ENCODE measurements around the gene FOXN4. TPM values are rescaled to one million over a fixed set of nuclear protein-coding genes. Genes with fewer than 3 reads are reported as not detected.
A peak's percentile ranks its signal among the peaks of the same experiment; 100 is the strongest.

Gene FOXN4
- polyA plus RNA-seq, 1 donor = 0.10 TPM

GRCh38 chr12:109259545-109259895 is 49.6 kb downstream of the FOXN4 start:
- no peak for DNase-seq
- Histone ChIP-seq H3K4me3 (ENCODE audit: low read length) (no peak overlapping the region), H3K9me3 (ENCODE audit: control insufficient read depth, low read depth, low read length) (no peaks in the 10 kb centered on the region), H3K27me3 (ENCODE audit: control insufficient read depth, insufficient read depth, low read length) (no peaks in the 10 kb centered on the region), H3K27ac (ENCODE audit: low read length) (no peak overlapping the region), H3K36me3 (ENCODE audit: control insufficient read depth, insufficient read depth, low read length) (peaks cover 46% of the 10 kb centered on the region), H3K4me1 (ENCODE audit: control insufficient read depth, insufficient read depth, low read length) (no peaks in the 10 kb centered on the region)
- no CpG with 5 or more reads among the region's 1 CpG for WGBS (ENCODE audit: insufficient coverage, low lambda C conversion rate)

- no peaks in the 10 kb centered on the region for H3K27me3 ChIP-seq (ENCODE audit: control insufficient read depth, insufficient read depth, low read length)
- H3K4me1 ChIP-seq (ENCODE audit: control insufficient read depth, insufficient read depth, low read length) = no peaks in the 10 kb centered on the region
- H3K27ac ChIP-seq (ENCODE audit: low read length) = no peak overlapping the region
- no peak for DNase-seq
- 100% methylated on average over 1 of the region's 16 CpGs for WGBS (ENCODE audit: insufficient coverage, low lambda C conversion rate)
- peaks cover 48% of the 10 kb centered on the region for H3K36me3 ChIP-seq (ENCODE audit: control insufficient read depth, insufficient read depth, low read length)
- H3K4me3 ChIP-seq (ENCODE audit: low read length) = no peak overlapping the region
- peaks cover 1% of the 10 kb centered on the region for H3K9me3 ChIP-seq (ENCODE audit: control insufficient read depth, low read depth, low read length)
These were observed 50.2 kb downstream of the FOXN4 start for GRCh38 chr12:109258607-109259544.

GRCh38 chr12:109258201-109258600 is 50.9 kb downstream of the FOXN4 start:
- H3K27ac ChIP-seq (ENCODE audit: low read length) = no peak overlapping the region
- H3K36me3 ChIP-seq (ENCODE audit: control insufficient read depth, insufficient read depth, low read length) = peaks cover 50% of the 10 kb centered on the region
- no peaks in the 10 kb centered on the region for H3K4me1 ChIP-seq (ENCODE audit: control insufficient read depth, insufficient read depth, low read length)
- WGBS (ENCODE audit: insufficient coverage, low lambda C conversion rate) = no CpG with 5 or more reads among the region's 6 CpGs
- no peak overlapping the region for H3K4me3 ChIP-seq (ENCODE audit: low read length)
- no peak for DNase-seq
- H3K9me3 ChIP-seq (ENCODE audit: control insufficient read depth, low read depth, low read length) = peaks cover 4% of the 10 kb centered on the region
- H3K27me3 ChIP-seq (ENCODE audit: control insufficient read depth, insufficient read depth, low read length) = no peaks in the 10 kb centered on the region

- Histone ChIP-seq H3K36me3 (ENCODE audit: control insufficient read depth, insufficient read depth, low read length) (peaks cover 43% of the 10 kb centered on the region), H3K27me3 (ENCODE audit: control insufficient read depth, insufficient read depth, low read length) (no peaks in the 10 kb centered on the region), H3K9me3 (ENCODE audit: control insufficient read depth, low read depth, low read length) (peaks cover 4% of the 10 kb centered on the region), H3K27ac (ENCODE audit: low read length) (no peak overlapping the region), H3K4me1 (ENCODE audit: control insufficient read depth, insufficient read depth, low read length) (no peaks in the 10 kb centered on the region), H3K4me3 (ENCODE audit: low read length) (no peak overlapping the region)
- WGBS (ENCODE audit: insufficient coverage, low lambda C conversion rate) = no CpG with 5 or more reads among the region's 8 CpGs
- DNase-seq = no peak
These were observed 53.1 kb downstream of the FOXN4 start for GRCh38 chr12:109256011-109256410.

GRCh38 chr12:109255377-109255776 is 53.7 kb downstream of the FOXN4 start:
- H3K36me3 ChIP-seq (ENCODE audit: control insufficient read depth, insufficient read depth, low read length) = peaks cover 40% of the 10 kb centered on the region
- no CpG with 5 or more reads among the region's 5 CpGs for WGBS (ENCODE audit: insufficient coverage, low lambda C conversion rate)

GRCh38 chr12:109253913-109254544 is 55.1 kb downstream of the FOXN4 start:
- WGBS (ENCODE audit: insufficient coverage, low lambda C conversion rate) = 95% methylated on average over 4 of the region's 7 CpGs
- Histone ChIP-seq H3K36me3 (ENCODE audit: control insufficient read depth, insufficient read depth, low read length) (peaks cover 34% of the 10 kb centered on the region), H3K9me3 (ENCODE audit: control insufficient read depth, low read depth, low read length) (peaks cover 4% of the 10 kb centered on the region), H3K27me3 (ENCODE audit: control insufficient read depth, insufficient read depth, low read length) (no peaks in the 10 kb centered on the region), H3K4me3 (ENCODE audit: low read length) (no peak overlapping the region), H3K27ac (ENCODE audit: low read length) (no peak overlapping the region), H3K4me1 (ENCODE audit: control insufficient read depth, insufficient read depth, low read length) (peaks cover 7% of the 10 kb centered on the region)
- DNase-seq = no peak

More at GRCh38 chr12:109255377-109255776, 53.7 kb downstream of the FOXN4 start:
- peaks cover 4% of the 10 kb centered on the region for H3K9me3 ChIP-seq (ENCODE audit: control insufficient read depth, low read depth, low read length)
- H3K4me1 ChIP-seq (ENCODE audit: control insufficient read depth, insufficient read depth, low read length) = no peaks in the 10 kb centered on the region
- no peak for DNase-seq
- H3K27ac ChIP-seq (ENCODE audit: low read length) = no peak overlapping the region
- no peak overlapping the region for H3K4me3 ChIP-seq (ENCODE audit: low read length)
- no peaks in the 10 kb centered on the region for H3K27me3 ChIP-seq (ENCODE audit: control insufficient read depth, insufficient read depth, low read length)

GRCh38 chr12:109252799-109253198 is 56.3 kb downstream of the FOXN4 start:
- Histone ChIP-seq H3K9me3 (ENCODE audit: control insufficient read depth, low read depth, low read length) (peaks cover 4% of the 10 kb centered on the region), H3K4me3 (ENCODE audit: low read length) (no peak overlapping the region), H3K27ac (ENCODE audit: low read length) (no peak overlapping the region), H3K4me1 (ENCODE audit: control insufficient read depth, insufficient read depth, low read length) (peaks cover 16% of the 10 kb centered on the region), H3K27me3 (ENCODE audit: control insufficient read depth, insufficient read depth, low read length) (no peaks in the 10 kb centered on the region), H3K36me3 (ENCODE audit: control insufficient read depth, insufficient read depth, low read length) (peaks cover 24% of the 10 kb centered on the region)
- WGBS (ENCODE audit: insufficient coverage, low lambda C conversion rate) = 100% methylated on average over 1 of the region's 4 CpGs
- no peak for DNase-seq

GRCh38 chr12:109250523-109250922 is 58.6 kb downstream of the FOXN4 start:
- DNase-seq = no peak
- WGBS (ENCODE audit: insufficient coverage, low lambda C conversion rate) = no CpG with 5 or more reads among the region's 1 CpG

GRCh38 chr12:109247831-109248654 is 61.0 kb downstream of the FOXN4 start:
- Histone ChIP-seq H3K36me3 (ENCODE audit: control insufficient read depth, insufficient read depth, low read length) (peaks cover 20% of the 10 kb centered on the region), H3K27me3 (ENCODE audit: control insufficient read depth, insufficient read depth, low read length) (no peaks in the 10 kb centered on the region), H3K27ac (ENCODE audit: low read length) (peak overlapping the region; percentile 85), H3K4me3 (ENCODE audit: low read length) (no peak overlapping the region), H3K4me1 (ENCODE audit: control insufficient read depth, insufficient read depth, low read length) (peaks cover 20% of the 10 kb centered on the region), H3K9me3 (ENCODE audit: control insufficient read depth, low read depth, low read length) (no peaks in the 10 kb centered on the region)
- 60% methylated on average over 1 of the region's 9 CpGs for WGBS (ENCODE audit: insufficient coverage, low lambda C conversion rate)
- DNase-seq = peak; percentile 82 to 85

More at GRCh38 chr12:109250523-109250922, 58.6 kb downstream of the FOXN4 start:
- H3K27me3 ChIP-seq (ENCODE audit: control insufficient read depth, insufficient read depth, low read length) = no peaks in the 10 kb centered on the region
- no peak overlapping the region for H3K27ac ChIP-seq (ENCODE audit: low read length)
- peaks cover 30% of the 10 kb centered on the region for H3K36me3 ChIP-seq (ENCODE audit: control insufficient read depth, insufficient read depth, low read length)
- no peak overlapping the region for H3K4me3 ChIP-seq (ENCODE audit: low read length)
- H3K4me1 ChIP-seq (ENCODE audit: control insufficient read depth, insufficient read depth, low read length) = peaks cover 20% of the 10 kb centered on the region
- H3K9me3 ChIP-seq (ENCODE audit: control insufficient read depth, low read depth, low read length) = peaks cover 4% of the 10 kb centered on the region

- Histone ChIP-seq H3K9me3 (ENCODE audit: control insufficient read depth, low read depth, low read length) (no peaks in the 10 kb centered on the region), H3K36me3 (ENCODE audit: control insufficient read depth, insufficient read depth, low read length) (peaks cover 29% of the 10 kb centered on the region)
- no CpG with 5 or more reads among the region's 15 CpGs for WGBS (ENCODE audit: insufficient coverage, low lambda C conversion rate)
These were observed 62.9 kb downstream of the FOXN4 start for GRCh38 chr12:109246221-109246620.

More at GRCh38 chr12:109246221-109246620, 62.9 kb downstream of the FOXN4 start:
- Histone ChIP-seq H3K27me3 (ENCODE audit: control insufficient read depth, insufficient read depth, low read length) (no peaks in the 10 kb centered on the region), H3K27ac (ENCODE audit: low read length) (no peak overlapping the region), H3K4me3 (ENCODE audit: low read length) (no peak overlapping the region), H3K4me1 (ENCODE audit: control insufficient read depth, insufficient read depth, low read length) (peaks cover 20% of the 10 kb centered on the region)
- DNase-seq = no peak
